Endothelial cell of umbilical vein (primary cell): Measurements from ENCODE around the gene FGD5. TPM values are rescaled to one million over a fixed set of nuclear protein-coding genes. Genes with fewer than 3 reads are reported as not detected.

Experiments
- BruUV-seq: library from RNA; stranded (reverse); fragments of 400-500 nt; replicated peaks from 2 replicates; lab custom pipeline; 2021; lab: Mats Ljungman, UMichigan
- CTCF ChIA-PET: fragments of 300-600, 350-600 bp; sonication (Branson Sonifier 250); formaldehyde crosslinking; loops from one replicate; lab custom pipeline; 2021; ENCODE audit warnings: antibody characterized with exemption, inconsistent platforms; lab: Charles Lee
- POLR2A ChIA-PET: fragments of 300-600, 350-600 bp; sonication (Branson Sonifier 250); formaldehyde crosslinking; loops from one replicate; lab custom pipeline; 2021; ENCODE audit warnings: antibody characterized with exemption, inconsistent platforms; lab: Charles Lee
- DNase-seq: peaks from one replicate; pipeline ENCODE4 v3.0.0-alpha.2; 2011; ENCODE audit warnings: low read depth, low spot score
- FAIRE-seq: peaks from 2 replicates; lab custom pipeline; 2011; peaks lifted over from hg19 to GRCh38; lab: Jason Lieb, UNC
- H2AFZ ChIP-seq: 2 replicates; pipeline ENCODE4 v1.6.0; 2012; ENCODE audit warnings: low read depth, low read length, control low read depth, inconsistent platforms
- H3K27ac ChIP-seq: 2 replicates; pipeline ENCODE4 v1.5.1; 2011; ENCODE audit warnings: low read depth, mild to moderate bottlenecking, control low read depth, low read length, moderate library complexity; ENCODE audit not compliant: insufficient read depth
- H3K27me3 ChIP-seq, 2 experiments: 2 replicates each; pipeline versions ENCODE4 v1.6.0 to v1.6.1; 2011; ENCODE audit warnings: low read length in 2 of 2, mixed read lengths in 1 of 2; ENCODE audit not compliant: control insufficient read depth in 2 of 2, insufficient read depth in 2 of 2
- H3K36me3 ChIP-seq, 2 experiments: 2 replicates in 1 of 2; 3 replicates in 1 of 2; pipeline ENCODE4 v1.5.1; 2011; ENCODE audit warnings: low read length in 2 of 2, mild to moderate bottlenecking in 1 of 2, moderate library complexity in 1 of 2; ENCODE audit not compliant: control insufficient read depth in 2 of 2, insufficient read depth in 2 of 2; ENCODE audit errors: extremely low read depth in 1 of 2
- H3K4me1 ChIP-seq: 3 replicates; pipeline ENCODE4 v1.5.1; 2011; ENCODE audit warnings: mild to moderate bottlenecking, low read length; ENCODE audit not compliant: control insufficient read depth, insufficient read depth; ENCODE audit errors: extremely low read depth
- H3K4me2 ChIP-seq: 2 replicates; pipeline ENCODE4 v1.6.1; 2011; ENCODE audit warnings: low read length, control low read depth, mixed read lengths; ENCODE audit not compliant: insufficient read depth
- H3K4me3 ChIP-seq, 3 experiments: fragments of 200-600 bp in 1 of 3; sonication (generic), shearing (Covaris generic) in 1 of 3; replicated peaks in 1 of 3; 2 replicates each; pipeline ENCODE4 v1.5.1; 2011 to 2016; ENCODE audit warnings: control low read depth in 3 of 3, low read length in 3 of 3, mild to moderate bottlenecking in 2 of 3, inconsistent platforms in 1 of 3, low read depth in 1 of 3, moderate library complexity in 1 of 3; ENCODE audit not compliant: insufficient read depth in 1 of 3
- H3K79me2 ChIP-seq: 2 replicates; pipeline ENCODE4 v1.6.0; 2012; ENCODE audit warnings: low read length, inconsistent platforms; ENCODE audit not compliant: control insufficient read depth, insufficient read depth
- H3K9ac ChIP-seq: replicated peaks from 2 replicates; pipeline ENCODE3; 2011; ENCODE audit warnings: low read length, control low read depth; ENCODE audit not compliant: insufficient read depth; ENCODE audit errors: extremely low read depth
- H3K9me1 ChIP-seq: replicated peaks from 3 replicates; pipeline ENCODE4 v1.6.0; 2011; ENCODE audit warnings: mild to moderate bottlenecking, low read length; ENCODE audit not compliant: control insufficient read depth, insufficient read depth; ENCODE audit errors: extremely low read depth
- H3K9me3 ChIP-seq: replicated peaks from 2 replicates; pipeline ENCODE4 v1.5.1; 2012; ENCODE audit warnings: low read length, inconsistent platforms; ENCODE audit not compliant: control insufficient read depth, insufficient read depth
- H4K20me1 ChIP-seq: replicated peaks from 2 replicates; pipeline ENCODE3; 2011; ENCODE audit warnings: mild to moderate bottlenecking, low read length; ENCODE audit not compliant: control insufficient read depth, insufficient read depth; ENCODE audit errors: extremely low read depth
- EZH2 ChIP-seq: IDR thresholded peaks from 2 replicates; pipeline ENCODE4 v1.6.1; 2012; ENCODE audit warnings: borderline replicate concordance, low read depth, mild to moderate bottlenecking, moderate library complexity, low read length, inconsistent platforms; ENCODE audit not compliant: severe bottlenecking
- FOS ChIP-seq: IDR thresholded peaks from 2 replicates; pipeline ENCODE4 v1.6.1; 2011; ENCODE audit warnings: mild to moderate bottlenecking, low read length, moderate library complexity, borderline replicate concordance; ENCODE audit not compliant: insufficient read depth
- GATA2 ChIP-seq: IDR thresholded peaks from 2 replicates; pipeline ENCODE4 v1.7.0; 2011; ENCODE audit warnings: low read depth, mild to moderate bottlenecking, moderate library complexity, mixed read lengths, low read length; ENCODE audit not compliant: insufficient read length, insufficient read depth
- JUN ChIP-seq: IDR thresholded peaks from 2 replicates; pipeline ENCODE4 v1.6.1; 2011; ENCODE audit warnings: borderline replicate concordance, low read depth; ENCODE audit not compliant: insufficient read length, insufficient read depth
- MYC ChIP-seq: IDR thresholded peaks from one replicate; pipeline ENCODE4 v1.6.1; 2011; ENCODE audit warnings: mild to moderate bottlenecking, low read depth, low read length
- POLR2A ChIP-seq: IDR thresholded peaks from 2 replicates; pipeline ENCODE4 v1.6.1; 2012; ENCODE audit warnings: low read depth, mild to moderate bottlenecking, control low read depth, low read length
- POLR2AphosphoS5 ChIP-seq: IDR thresholded peaks from 2 replicates; pipeline ENCODE4 v1.6.1; 2012; ENCODE audit warnings: low read depth, mild to moderate bottlenecking, control low read depth, low read length, moderate library complexity; ENCODE audit not compliant: insufficient read depth
- dilution Hi-C: fragments of 300-500 bp; cut with MboI; formaldehyde crosslinking; loops from one replicate; pipeline ENCODE4 v1.15.0; 2019; ENCODE audit warnings: low sequenced_read_pairs; ENCODE audit not compliant: extremely low pct_ligation_motif_present
- intact Hi-C: fragments of 100-400 bp; cut with micrococcal nuclease; formaldehyde crosslinking; loops from one replicate; pipeline ENCODE4 v1.10.0; 2022
- polyA plus RNA-seq, 4 experiments: library from polyadenylated mRNA; depleted of rRNA in 3 of 4; stranded (reverse) in 3 of 4; unstranded in 1 of 4; fragments of >200 nt; gene quantifications; 2 replicates each; pipeline versions ENCODE4 v1.2.1 to v1.2.3, GENCODE V29; 2011 to 2012; ENCODE audit warnings: missing spikeins in 1 of 4
- total RNA-seq: library from RNA; stranded (reverse); gene quantifications from 2 replicates; pipeline ENCODE4 v1.2.3, GENCODE V29; 2021
- TF ChIP-seq, protein P1 (sequence below): IDR thresholded peaks from 2 replicates; pipeline ENCODE4 v1.6.1; 2011; ENCODE audit not compliant: insufficient read depth, insufficient read length
- TF ChIP-seq, protein P2 (sequence below), 2 donors: IDR thresholded peaks; 1 replicate in 1 of 2; 2 replicates in 1 of 2; pipeline ENCODE4 v1.5.1; 2011; ENCODE audit warnings: low read length in 2 of 2, mild to moderate bottlenecking in 2 of 2, moderate library complexity in 2 of 2, control low read depth in 1 of 2, inconsistent platforms in 1 of 2, low read depth in 1 of 2; ENCODE audit not compliant: insufficient read depth in 1 of 2; ENCODE audit errors: extremely low read depth in 1 of 2

Gene FGD5
- total and polyA plus RNA-seq, 2 donors (not counting 3 experiments of a cell fraction or from before 2014, with no cell fraction given) = 49.6 to 134 TPM

GRCh38 chr3:14927308-14927707 lies 108.5 kb downstream of the FGD5 start:
- no peak overlapping the region for H3K4me2 ChIP-seq
- H2AFZ ChIP-seq = no peak overlapping the region
- H3K27ac ChIP-seq = no peak overlapping the region
- dilution Hi-C loops (no loop called here), intact Hi-C loops (no loop called here)
- FAIRE-seq = no peak
- no peak overlapping the region for H3K9ac ChIP-seq
- TF ChIP-seq MYC (no peak), GATA2 (no peak), JUN (no peak), EZH2 (no peak), FOS (no peak), POLR2A (no peak), POLR2AphosphoS5 (no peak)
- TF ChIP-seq, protein P1, sequence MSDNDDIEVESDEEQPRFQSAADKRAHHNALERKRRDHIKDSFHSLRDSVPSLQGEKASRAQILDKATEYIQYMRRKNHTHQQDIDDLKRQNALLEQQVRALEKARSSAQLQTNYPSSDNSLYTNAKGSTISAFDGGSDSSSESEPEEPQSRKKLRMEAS = no peak
- TF ChIP-seq, protein P2, sequence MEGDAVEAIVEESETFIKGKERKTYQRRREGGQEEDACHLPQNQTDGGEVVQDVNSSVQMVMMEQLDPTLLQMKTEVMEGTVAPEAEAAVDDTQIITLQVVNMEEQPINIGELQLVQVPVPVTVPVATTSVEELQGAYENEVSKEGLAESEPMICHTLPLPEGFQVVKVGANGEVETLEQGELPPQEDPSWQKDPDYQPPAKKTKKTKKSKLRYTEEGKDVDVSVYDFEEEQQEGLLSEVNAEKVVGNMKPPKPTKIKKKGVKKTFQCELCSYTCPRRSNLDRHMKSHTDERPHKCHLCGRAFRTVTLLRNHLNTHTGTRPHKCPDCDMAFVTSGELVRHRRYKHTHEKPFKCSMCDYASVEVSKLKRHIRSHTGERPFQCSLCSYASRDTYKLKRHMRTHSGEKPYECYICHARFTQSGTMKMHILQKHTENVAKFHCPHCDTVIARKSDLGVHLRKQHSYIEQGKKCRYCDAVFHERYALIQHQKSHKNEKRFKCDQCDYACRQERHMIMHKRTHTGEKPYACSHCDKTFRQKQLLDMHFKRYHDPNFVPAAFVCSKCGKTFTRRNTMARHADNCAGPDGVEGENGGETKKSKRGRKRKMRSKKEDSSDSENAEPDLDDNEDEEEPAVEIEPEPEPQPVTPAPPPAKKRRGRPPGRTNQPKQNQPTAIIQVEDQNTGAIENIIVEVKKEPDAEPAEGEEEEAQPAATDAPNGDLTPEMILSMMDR (IDR thresholded peaks at IDR 0.05; ENCODE audit: extremely low read depth in 1 of 2, insufficient read depth in 1 of 2, low read depth in 1 of 2, low read length in 2 of 2) = no peak
- peaks cover 18 to 48% of the 10 kb centered on the region in 2 experiments for H3K36me3 ChIP-seq
- no peaks in the 10 kb centered on the region for H3K4me1 ChIP-seq
- H4K20me1 ChIP-seq = no peaks in the 10 kb centered on the region
- ChIA-PET CTCF (interaction anchor here (0.9 kb wide), 1 partner anchor 136 kb away, joined by 3 read pairs; no protein-coding TSS in a partner anchor), POLR2A (no interaction called here)
- no peak overlapping the region for H3K4me3 ChIP-seq
- H3K27me3 ChIP-seq = no peaks in the 10 kb centered on the region
- no peak for DNase-seq
- H3K9me3 ChIP-seq = no peaks in the 10 kb centered on the region
- no peaks in the 10 kb centered on the region for H3K9me1 ChIP-seq
- H3K79me2 ChIP-seq = no peaks in the 10 kb centered on the region
- no TSS peak for BruUV-seq
